HUES48 (cell line): ENCODE data around the gene USP32.
"Not testable (repeated sequence)": the region's sequence is repeated elsewhere in the genome, so short reads cannot be mapped to it uniquely, and the experiment has no call there.

Experiments
- H3K27ac ChIP-seq: one replicate; pipeline ENCODE4 v1.7.0; 2013; ENCODE audit warnings: low read depth, low read length, inconsistent platforms
- H3K27me3 ChIP-seq: 2 replicates; pipeline ENCODE4 v1.6.1; 2013; ENCODE audit warnings: mild to moderate bottlenecking, low read length; ENCODE audit not compliant: control insufficient read depth, insufficient read depth
- H3K36me3 ChIP-seq: 2 replicates; pipeline ENCODE4 v1.6.1; 2013; ENCODE audit warnings: low read length; ENCODE audit not compliant: control insufficient read depth, insufficient read depth
- H3K4me1 ChIP-seq: 2 replicates; pipeline ENCODE4 v1.6.1; 2013; ENCODE audit warnings: mild to moderate bottlenecking, low read length; ENCODE audit not compliant: control insufficient read depth, insufficient read depth
- H3K4me3 ChIP-seq: 2 replicates; pipeline ENCODE4 v1.5.1; 2013; ENCODE audit warnings: mild to moderate bottlenecking, low read depth, low read length
- H3K9ac ChIP-seq: 2 replicates; pipeline ENCODE4 v1.6.1; 2013; ENCODE audit warnings: mild to moderate bottlenecking, low read depth, low read length, moderate library complexity
- H3K9me3 ChIP-seq: 2 replicates; pipeline ENCODE4 v1.6.1; 2013; ENCODE audit warnings: low read length; ENCODE audit not compliant: control insufficient read depth, insufficient read depth

USP32 gene

GRCh38 chr17:60423865-60424264, 31.9 kb upstream of the USP32 start:
- Histone ChIP-seq H3K4me1 (peaks cover 10% of the 10 kb centered on the region; the same call in 1 of the 2 replicates), H3K27me3 (peaks cover 11% of the 10 kb centered on the region), H3K9ac (no peak overlapping the region), H3K27ac (no peak overlapping the region), H3K36me3 (no peaks in the 10 kb centered on the region), H3K9me3 (no peaks in the 10 kb centered on the region), H3K4me3 (no peak overlapping the region)

- peak within 1 kb of the TSS; percentile 85 for H3K4me3 ChIP-seq
- peak within 1 kb of the TSS; percentile 74 for H3K9ac ChIP-seq
- peaks cover 11% of the 10 kb centered on the region for H3K27me3 ChIP-seq
- no peaks in the 10 kb centered on the region for H3K36me3 ChIP-seq
- H3K9me3 ChIP-seq, result no peaks in the 10 kb centered on the region
- H3K27ac ChIP-seq, result no peak within 1 kb of the TSS
- H3K4me1 ChIP-seq, result peaks cover 10% of the 10 kb centered on the region; the same call in 1 of the 2 replicates
Observed at GRCh38 chr17:60422162-60422665, 30.3 kb upstream of the USP32 start, which contains the start of gene CHCT1. CHCT1 (plus strand) TSS chr17:60422489; CDS start chr17:60422593, 104 bp downstream.

- H3K27ac ChIP-seq, result no peak overlapping the region
- peaks cover 11% of the 10 kb centered on the region for H3K27me3 ChIP-seq
- H3K4me3 ChIP-seq, result peak overlapping the region; percentile 85
- no peaks in the 10 kb centered on the region for H3K9me3 ChIP-seq
- peak overlapping the region; percentile 74 for H3K9ac ChIP-seq
- H3K4me1 ChIP-seq, result peaks cover 10% of the 10 kb centered on the region; the same call in 1 of the 2 replicates
- no peaks in the 10 kb centered on the region for H3K36me3 ChIP-seq
Observed at GRCh38 chr17:60421273-60422161, 29.6 kb upstream of the USP32 start.

- H3K4me1 ChIP-seq, H3K9me3 ChIP-seq, H3K27ac ChIP-seq, H3K9ac ChIP-seq, H3K36me3 ChIP-seq, H3K4me3 ChIP-seq: not testable (repeated sequence)
- H3K27me3 ChIP-seq, result peaks cover 11% of the 10 kb centered on the region
Observed at GRCh38 chr17:60419875-60420274, 27.9 kb upstream of the USP32 start.

- not testable (repeated sequence) for H3K9me3 ChIP-seq
Observed at GRCh38 chr17:60419003-60419402, 27.1 kb upstream of the USP32 start.

GRCh38 chr17:60416368-60416925, 24.5 kb upstream of the USP32 start:
- no peaks in the 10 kb centered on the region for H3K27me3 ChIP-seq
- H3K9ac ChIP-seq, result no peak overlapping the region
- no peak overlapping the region for H3K27ac ChIP-seq
- no peaks in the 10 kb centered on the region for H3K9me3 ChIP-seq
- H3K4me3 ChIP-seq, result no peak overlapping the region
- 0 out of 2 replicates have a peak, but pooled peaks cover 3% of the 10 kb centered on the region for H3K4me1 ChIP-seq
- H3K36me3 ChIP-seq, result no peaks in the 10 kb centered on the region

More at GRCh38 chr17:60419003-60419402, 27.1 kb upstream of the USP32 start:
- not testable (repeated sequence) for H3K36me3 ChIP-seq, H3K27ac ChIP-seq, H3K4me3 ChIP-seq, H3K9ac ChIP-seq, H3K4me1 ChIP-seq
- H3K27me3 ChIP-seq, result peaks cover 11% of the 10 kb centered on the region

- H3K9ac ChIP-seq, result no peak overlapping the region
- no peak overlapping the region for H3K4me3 ChIP-seq
- H3K27ac ChIP-seq, result no peak overlapping the region
- no peaks in the 10 kb centered on the region for H3K27me3 ChIP-seq
- H3K36me3 ChIP-seq, result no peaks in the 10 kb centered on the region
- H3K9me3 ChIP-seq, result no peaks in the 10 kb centered on the region
- H3K4me1 ChIP-seq, result no peaks in the 10 kb centered on the region
Observed at GRCh38 chr17:60415146-60415545, 23.2 kb upstream of the USP32 start.

GRCh38 chr17:60412701-60413100, 20.8 kb upstream of the USP32 start:
- H3K9me3 ChIP-seq, result no peaks in the 10 kb centered on the region
- H3K9ac ChIP-seq, result no peak overlapping the region
- no peaks in the 10 kb centered on the region for H3K36me3 ChIP-seq
- H3K27me3 ChIP-seq, result no peaks in the 10 kb centered on the region
- H3K27ac ChIP-seq, result no peak overlapping the region
- no peaks in the 10 kb centered on the region for H3K4me1 ChIP-seq
- H3K4me3 ChIP-seq, result no peak overlapping the region

GRCh38 chr17:60410001-60410400, 18.1 kb upstream of the USP32 start:
- Histone ChIP-seq H3K9ac (no peak overlapping the region), H3K4me1 (no peaks in the 10 kb centered on the region), H3K9me3 (no peaks in the 10 kb centered on the region), H3K36me3 (no peaks in the 10 kb centered on the region), H3K27me3 (no peaks in the 10 kb centered on the region), H3K4me3 (no peak overlapping the region), H3K27ac (no peak overlapping the region)

- Histone ChIP-seq H3K27me3 (no peaks in the 10 kb centered on the region), H3K9ac (no peak overlapping the region), H3K36me3 (no peaks in the 10 kb centered on the region), H3K4me1 (no peaks in the 10 kb centered on the region), H3K4me3 (no peak overlapping the region), H3K27ac (no peak overlapping the region), H3K9me3 (no peaks in the 10 kb centered on the region)
Observed at GRCh38 chr17:60406887-60407286, 15.0 kb upstream of the USP32 start.

- Histone ChIP-seq H3K36me3 (no peaks in the 10 kb centered on the region), H3K27ac (no peak overlapping the region), H3K27me3 (no peaks in the 10 kb centered on the region), H3K9ac (no peak overlapping the region), H3K4me3 (no peak overlapping the region), H3K9me3 (no peaks in the 10 kb centered on the region), H3K4me1 (no peaks in the 10 kb centered on the region)
Observed at GRCh38 chr17:60403962-60404361, 12.0 kb upstream of the USP32 start.
